Measurements from ENCODE around the gene ADSS1. TPM values are rescaled to one million over a fixed set of nuclear protein-coding genes. Genes with fewer than 3 reads are reported as not detected.

The ADSS1 gene
- total and polyA plus RNA-seq, 4 donors, result 1.8 to 18.8 (median 12.2) TPM

DNA sequence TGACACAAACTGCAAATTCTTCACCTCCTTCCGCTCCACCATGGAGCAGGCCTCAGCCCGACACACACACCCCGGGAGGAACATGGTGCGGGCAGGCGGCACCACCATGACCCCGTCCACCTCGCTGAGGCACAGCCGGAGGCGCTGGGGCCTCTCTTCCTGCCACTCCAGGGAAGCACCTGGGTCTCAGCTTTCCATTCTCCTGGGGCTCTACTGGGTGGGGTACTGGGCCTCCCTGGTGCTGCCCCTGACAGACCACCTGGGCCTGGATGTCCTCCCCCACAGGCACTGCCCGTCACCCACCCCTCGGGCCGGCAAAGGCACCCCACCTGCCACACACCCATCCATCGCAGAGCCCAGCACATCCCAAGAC is 61.7 kb downstream of the ADSS1 start (continued):
- TF ChIP-seq, protein P1, sequence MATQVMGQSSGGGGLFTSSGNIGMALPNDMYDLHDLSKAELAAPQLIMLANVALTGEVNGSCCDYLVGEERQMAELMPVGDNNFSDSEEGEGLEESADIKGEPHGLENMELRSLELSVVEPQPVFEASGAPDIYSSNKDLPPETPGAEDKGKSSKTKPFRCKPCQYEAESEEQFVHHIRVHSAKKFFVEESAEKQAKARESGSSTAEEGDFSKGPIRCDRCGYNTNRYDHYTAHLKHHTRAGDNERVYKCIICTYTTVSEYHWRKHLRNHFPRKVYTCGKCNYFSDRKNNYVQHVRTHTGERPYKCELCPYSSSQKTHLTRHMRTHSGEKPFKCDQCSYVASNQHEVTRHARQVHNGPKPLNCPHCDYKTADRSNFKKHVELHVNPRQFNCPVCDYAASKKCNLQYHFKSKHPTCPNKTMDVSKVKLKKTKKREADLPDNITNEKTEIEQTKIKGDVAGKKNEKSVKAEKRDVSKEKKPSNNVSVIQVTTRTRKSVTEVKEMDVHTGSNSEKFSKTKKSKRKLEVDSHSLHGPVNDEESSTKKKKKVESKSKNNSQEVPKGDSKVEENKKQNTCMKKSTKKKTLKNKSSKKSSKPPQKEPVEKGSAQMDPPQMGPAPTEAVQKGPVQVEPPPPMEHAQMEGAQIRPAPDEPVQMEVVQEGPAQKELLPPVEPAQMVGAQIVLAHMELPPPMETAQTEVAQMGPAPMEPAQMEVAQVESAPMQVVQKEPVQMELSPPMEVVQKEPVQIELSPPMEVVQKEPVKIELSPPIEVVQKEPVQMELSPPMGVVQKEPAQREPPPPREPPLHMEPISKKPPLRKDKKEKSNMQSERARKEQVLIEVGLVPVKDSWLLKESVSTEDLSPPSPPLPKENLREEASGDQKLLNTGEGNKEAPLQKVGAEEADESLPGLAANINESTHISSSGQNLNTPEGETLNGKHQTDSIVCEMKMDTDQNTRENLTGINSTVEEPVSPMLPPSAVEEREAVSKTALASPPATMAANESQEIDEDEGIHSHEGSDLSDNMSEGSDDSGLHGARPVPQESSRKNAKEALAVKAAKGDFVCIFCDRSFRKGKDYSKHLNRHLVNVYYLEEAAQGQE (IDR thresholded peaks at IDR 0.05), result no peak
- no peak for TF ChIP-seq RAD21 (IDR thresholded peaks at IDR 0.05)

DNA sequence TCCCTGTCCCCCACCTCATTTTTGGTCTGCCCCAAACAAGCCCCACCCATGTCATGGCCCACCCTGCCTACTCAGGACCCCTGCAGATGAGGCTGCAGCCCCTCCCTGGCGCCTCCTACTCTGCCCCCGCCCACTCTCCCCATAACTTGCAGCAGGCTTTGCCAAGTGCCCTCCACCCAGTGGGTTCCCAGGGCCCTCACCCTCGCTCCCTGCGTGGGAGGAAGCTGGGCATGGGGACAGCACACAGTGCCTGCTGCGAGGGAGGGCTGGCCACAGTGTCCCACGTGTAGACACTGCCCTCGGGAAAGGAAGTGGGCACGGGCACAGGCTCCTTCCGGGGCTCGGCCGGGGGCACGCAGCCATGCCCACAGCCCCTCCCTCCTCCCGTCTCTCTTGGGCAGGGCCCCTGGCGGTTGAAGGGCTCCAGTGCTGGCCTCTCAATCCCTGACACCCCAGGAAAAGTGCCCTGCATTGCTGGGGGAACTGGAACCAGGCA is 62.1 kb downstream of the ADSS1 start:
- peak in 1 of 2 donors; percentile 15 for TF ChIP-seq HNF4A (conservative IDR thresholded peaks at IDR 0.05)
- TF ChIP-seq RXRA (IDR thresholded peaks at IDR 0.05), result no peak
- no peak for TF ChIP-seq RAD21 (IDR thresholded peaks at IDR 0.05)
- peak in 1 of 2 donors; percentile 93 for TF ChIP-seq EGR1 (IDR thresholded peaks at IDR 0.05; ENCODE audit: low read depth in 2 of 2)
- WGBS, result 39% methylated on average over 14 of the region's 14 CpGs
- H3K4me1 ChIP-seq (ENCODE audit: control insufficient read depth in 4 of 4, insufficient read depth in 4 of 4, low read length in 3 of 4), result peaks cover 33 to 58% (median 47%) of the 10 kb centered on the region in 4 donors
- no peaks in the 10 kb centered on the region for H3K27me3 ChIP-seq (ENCODE audit: control insufficient read depth in 4 of 4, insufficient read depth in 4 of 4, low read length in 3 of 4)
- peaks cover 0 to 9% (median 2%) of the 10 kb centered on the region in 4 donors for H3K36me3 ChIP-seq (ENCODE audit: control insufficient read depth in 4 of 4, insufficient read depth in 3 of 4, low read depth in 1 of 4, low read length in 3 of 4)
- no peak overlapping the region for H3K4me3 ChIP-seq (ENCODE audit: low read depth in 1 of 3, low read length in 3 of 3)
- DNase-seq (ENCODE audit: low spot score), result no peak
- no peak overlapping the region for H3K27ac ChIP-seq (ENCODE audit: low read depth in 1 of 2, low read length in 2 of 2)
- no peak overlapping the region for H3K9ac ChIP-seq (ENCODE audit: low read depth in 1 of 2, low read length in 2 of 2)
- no peaks in the 10 kb centered on the region for H3K9me3 ChIP-seq (ENCODE audit: control insufficient read depth in 4 of 4, low read length in 3 of 4)

DNA sequence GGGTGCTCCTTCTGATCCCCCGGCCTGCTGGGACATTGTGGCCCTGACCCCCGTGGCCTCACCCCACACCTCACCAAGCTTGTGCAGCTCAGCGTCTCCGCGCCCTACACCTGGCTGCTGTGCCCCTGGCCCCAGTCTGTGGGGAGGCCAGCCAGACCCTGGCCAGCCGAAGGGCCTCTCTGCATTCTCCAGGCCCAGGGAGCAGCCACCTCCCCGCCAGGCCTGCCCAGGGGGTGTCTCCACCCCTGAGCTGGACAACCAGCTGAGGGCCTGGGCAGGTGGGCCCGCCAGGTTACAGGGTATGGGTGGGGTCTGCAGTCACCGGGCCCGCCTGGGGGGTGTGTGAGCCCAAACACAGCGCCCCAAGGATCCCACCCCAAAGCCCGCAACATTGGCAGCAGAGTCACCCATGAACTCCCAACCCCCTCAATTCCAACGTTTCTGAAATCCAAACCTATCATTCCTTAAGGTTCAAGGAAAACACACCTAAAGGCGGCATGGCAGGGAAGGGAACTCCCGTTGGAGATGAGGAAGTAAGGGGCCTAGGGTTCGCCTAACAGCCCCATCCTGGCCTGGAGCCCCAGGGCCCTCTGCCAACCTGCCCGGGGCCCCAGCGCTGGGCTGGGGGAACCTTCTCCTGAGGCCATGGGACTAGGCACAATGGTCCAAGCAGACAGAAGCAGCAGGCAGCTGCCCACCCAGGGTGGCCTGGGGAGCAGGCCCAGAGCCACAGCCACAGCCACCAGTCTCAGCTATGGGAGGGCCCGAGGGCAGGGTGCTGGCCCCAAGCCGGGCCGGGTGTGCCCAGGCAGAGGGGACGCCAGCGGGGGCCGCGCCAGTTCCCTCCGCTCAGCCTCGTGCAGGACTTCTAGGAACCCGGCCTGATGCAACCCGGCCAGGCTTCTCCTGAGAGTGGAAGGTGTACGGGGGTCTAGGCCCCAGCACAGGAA is 63.0 kb downstream of the ADSS1 start:
- Histone ChIP-seq H3K9ac (ENCODE audit: low read depth in 1 of 2, low read length in 2 of 2) (peak overlapping the region in 1 of 2 donors; percentile 17), H3K27me3 (ENCODE audit: control insufficient read depth in 4 of 4, insufficient read depth in 4 of 4, low read length in 3 of 4) (no peaks in the 10 kb centered on the region), H3K9me3 (ENCODE audit: control insufficient read depth in 4 of 4, low read length in 3 of 4) (no peaks in the 10 kb centered on the region), H3K36me3 (ENCODE audit: control insufficient read depth in 4 of 4, insufficient read depth in 3 of 4, low read depth in 1 of 4, low read length in 3 of 4) (peaks cover 0 to 6% (median 0%) of the 10 kb centered on the region in 4 donors), H3K4me1 (ENCODE audit: control insufficient read depth in 4 of 4, insufficient read depth in 4 of 4, low read length in 3 of 4) (peaks cover 38 to 67% (median 56%) of the 10 kb centered on the region in 4 donors), H3K27ac (ENCODE audit: low read depth in 1 of 2, low read length in 2 of 2) (no peak overlapping the region), H3K4me3 (ENCODE audit: low read depth in 1 of 3, low read length in 3 of 3) (no peak overlapping the region)
- 77% methylated on average over 30 of the region's 30 CpGs for WGBS
- DNase-seq (ENCODE audit: low spot score), result no peak
- TF ChIP-seq EGR1 (IDR thresholded peaks at IDR 0.05; ENCODE audit: low read depth in 2 of 2) (no peak), HNF4G (IDR thresholded peaks at IDR 0.05) (no peak), YY1 (IDR thresholded peaks at IDR 0.05) (no peak), GABPA (IDR thresholded peaks at IDR 0.05 in 1 of 2, conservative IDR thresholded peaks at IDR 0.05 in 1 of 2) (no peak), FOXA2 (IDR thresholded peaks at IDR 0.05) (no peak), RXRA (IDR thresholded peaks at IDR 0.05) (no peak), TAF1 (conservative IDR thresholded peaks at IDR 0.05) (no peak), HNF4A (conservative IDR thresholded peaks at IDR 0.05) (no peak), JUND (IDR thresholded peaks at IDR 0.05) (no peak), NR2F2 (IDR thresholded peaks at IDR 0.05) (no peak), SP1 (IDR thresholded peaks at IDR 0.05) (no peak)
- TF ChIP-seq, protein P2, sequence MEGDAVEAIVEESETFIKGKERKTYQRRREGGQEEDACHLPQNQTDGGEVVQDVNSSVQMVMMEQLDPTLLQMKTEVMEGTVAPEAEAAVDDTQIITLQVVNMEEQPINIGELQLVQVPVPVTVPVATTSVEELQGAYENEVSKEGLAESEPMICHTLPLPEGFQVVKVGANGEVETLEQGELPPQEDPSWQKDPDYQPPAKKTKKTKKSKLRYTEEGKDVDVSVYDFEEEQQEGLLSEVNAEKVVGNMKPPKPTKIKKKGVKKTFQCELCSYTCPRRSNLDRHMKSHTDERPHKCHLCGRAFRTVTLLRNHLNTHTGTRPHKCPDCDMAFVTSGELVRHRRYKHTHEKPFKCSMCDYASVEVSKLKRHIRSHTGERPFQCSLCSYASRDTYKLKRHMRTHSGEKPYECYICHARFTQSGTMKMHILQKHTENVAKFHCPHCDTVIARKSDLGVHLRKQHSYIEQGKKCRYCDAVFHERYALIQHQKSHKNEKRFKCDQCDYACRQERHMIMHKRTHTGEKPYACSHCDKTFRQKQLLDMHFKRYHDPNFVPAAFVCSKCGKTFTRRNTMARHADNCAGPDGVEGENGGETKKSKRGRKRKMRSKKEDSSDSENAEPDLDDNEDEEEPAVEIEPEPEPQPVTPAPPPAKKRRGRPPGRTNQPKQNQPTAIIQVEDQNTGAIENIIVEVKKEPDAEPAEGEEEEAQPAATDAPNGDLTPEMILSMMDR (IDR thresholded peaks at IDR 0.05; ENCODE audit: low read depth, low read length, missing input control), result no peak
- TF ChIP-seq, protein P3, sequence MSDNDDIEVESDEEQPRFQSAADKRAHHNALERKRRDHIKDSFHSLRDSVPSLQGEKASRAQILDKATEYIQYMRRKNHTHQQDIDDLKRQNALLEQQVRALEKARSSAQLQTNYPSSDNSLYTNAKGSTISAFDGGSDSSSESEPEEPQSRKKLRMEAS (IDR thresholded peaks at IDR 0.05), result no peak
- TF ChIP-seq, protein P1 (IDR thresholded peaks at IDR 0.05), result no peak
- TF ChIP-seq, protein P4, sequence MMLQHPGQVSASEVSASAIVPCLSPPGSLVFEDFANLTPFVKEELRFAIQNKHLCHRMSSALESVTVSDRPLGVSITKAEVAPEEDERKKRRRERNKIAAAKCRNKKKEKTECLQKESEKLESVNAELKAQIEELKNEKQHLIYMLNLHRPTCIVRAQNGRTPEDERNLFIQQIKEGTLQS (IDR thresholded peaks at IDR 0.05), result no peak
- TF ChIP-seq, protein P5, sequence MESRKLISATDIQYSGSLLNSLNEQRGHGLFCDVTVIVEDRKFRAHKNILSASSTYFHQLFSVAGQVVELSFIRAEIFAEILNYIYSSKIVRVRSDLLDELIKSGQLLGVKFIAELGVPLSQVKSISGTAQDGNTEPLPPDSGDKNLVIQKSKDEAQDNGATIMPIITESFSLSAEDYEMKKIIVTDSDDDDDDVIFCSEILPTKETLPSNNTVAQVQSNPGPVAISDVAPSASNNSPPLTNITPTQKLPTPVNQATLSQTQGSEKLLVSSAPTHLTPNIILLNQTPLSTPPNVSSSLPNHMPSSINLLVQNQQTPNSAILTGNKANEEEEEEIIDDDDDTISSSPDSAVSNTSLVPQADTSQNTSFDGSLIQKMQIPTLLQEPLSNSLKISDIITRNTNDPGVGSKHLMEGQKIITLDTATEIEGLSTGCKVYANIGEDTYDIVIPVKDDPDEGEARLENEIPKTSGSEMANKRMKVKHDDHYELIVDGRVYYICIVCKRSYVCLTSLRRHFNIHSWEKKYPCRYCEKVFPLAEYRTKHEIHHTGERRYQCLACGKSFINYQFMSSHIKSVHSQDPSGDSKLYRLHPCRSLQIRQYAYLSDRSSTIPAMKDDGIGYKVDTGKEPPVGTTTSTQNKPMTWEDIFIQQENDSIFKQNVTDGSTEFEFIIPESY (IDR thresholded peaks at IDR 0.05), result no peak
